Heart right ventricle (tissue), 16 donors: ENCODE results near the gene CABP4. TPM values are rescaled to one million over a fixed set of nuclear protein-coding genes. Genes with fewer than 3 reads are reported as not detected.

Experiments used
- ATAC-seq, 8 donors: fragments of 200-7000 bp; cut with Tn5 transposase; one replicate each; pipeline ENCODE4 v1.9.1; 2020; ENCODE audit warnings: mild to moderate bottlenecking in 8 of 8, moderate library complexity in 8 of 8, moderate number of reproducible peaks in 1 of 8
- DNase-seq, 2 donors: peaks; one replicate each; pipeline ENCODE4 v3.0.0-alpha.2; 2020
- H3K27ac ChIP-seq, 10 donors: fragments of 200-600 bp; sonication (generic) in 2 of 10; one replicate each; pipeline versions ENCODE4 v1.5.0 to v1.8.0; 2020 to 2022; ENCODE audit warnings: mild to moderate bottlenecking in 3 of 10
- H3K27me3 ChIP-seq, 7 donors: fragments of 200-600 bp; one replicate each; pipeline ENCODE4 v1.8.0; 2021 to 2022; ENCODE audit warnings: mild to moderate bottlenecking in 2 of 7
- H3K36me3 ChIP-seq, 9 donors: fragments of 200-600 bp; sonication (generic) in 1 of 9; one replicate each; pipeline versions ENCODE4 v1.5.0 to v1.8.0; 2020 to 2022; ENCODE audit warnings: mild to moderate bottlenecking in 2 of 9
- H3K4me1 ChIP-seq, 9 donors: fragments of 200-600 bp; sonication (generic) in 1 of 9; one replicate each; pipeline versions ENCODE4 v1.5.0 to v1.8.0; 2020 to 2022; ENCODE audit warnings: mild to moderate bottlenecking in 4 of 9
- H3K4me3 ChIP-seq, 10 donors: fragments of 200-600 bp; sonication (generic) in 2 of 10; one replicate each; pipeline versions ENCODE4 v1.5.0 to v1.8.0; 2020 to 2022; ENCODE audit warnings: mild to moderate bottlenecking in 7 of 10, moderate library complexity in 2 of 10
- H3K9me3 ChIP-seq, 11 donors: fragments of 200-600 bp in 10 of 11; sonication (generic) in 2 of 11; one replicate each; pipeline versions ENCODE4 v1.5.0 to v1.8.0; 2013 to 2022; ENCODE audit warnings: mild to moderate bottlenecking in 2 of 11, control low read depth in 1 of 11, moderate library complexity in 1 of 11
- CTCF ChIP-seq, 9 donors: fragments of 200-600 bp; sonication (generic) in 2 of 9; IDR thresholded peaks; one replicate each; pipeline versions ENCODE4 v1.5.0 to v1.8.0; 2021 to 2022; ENCODE audit warnings: antibody characterized with exemption in 9 of 9, mild to moderate bottlenecking in 5 of 9, moderate library complexity in 1 of 9
- WGBS, 2 donors: extraction: QIAGEN DNeasy Blood & Tissue Kit; methylation state at CpG; one replicate each; pipeline ENCODE4 v1.1.7; 2013; ENCODE audit warnings: inconsistent platforms in 1 of 2; 5-methylcytosine and 5-hydroxymethylcytosine counted together
- intact Hi-C, 10 donors: fragments of 100-400 bp; cut with DNase I; formaldehyde crosslinking; loops; one replicate each; pipeline versions ENCODE4 v1.11.1 to v1.14.2; 2022
- polyA plus RNA-seq, 2 donors: library from polyadenylated mRNA; stranded (reverse); fragments of 200-250 nt; gene quantifications; one replicate each; pipeline ENCODE4 v1.2.3, GENCODE V29; 2013
- total RNA-seq, 10 donors: library from RNA; stranded (reverse); fragmentation: NEBNext Ultra II Directional in 3 of 10; extraction: Animal tissue kit (Norgen Biotek cat#: 25700) in 3 of 10; gene quantifications; one replicate each; pipeline versions ENCODE4 v1.2.1 to v1.2.4, GENCODE V29; 2021 to 2023
- donor health status: Arrhythmogenic right ventricular cardiomyopathy.
- donor health status: ischemic (EF 13 %, LVEDD 7.1; RV severe dilation, severe dysfunction).
- donor health status: healthy with polysubstance abuse.
- donor health status: DM: no; HTN: yes; CAD: no.
- donor health status: DM: no; HTN: no; CAD: no.
- donor health status: ischemic (EF 25% LVEDD 6.9; RV normal size, moderate dysfunction).
- donor health status: ischemic (EF 25% LVEDD 5.7; RV mildly dilated, moderate dysfunction).
- donor health status: healthy.
- donor health status: DM: yes; HTN: yes; CAD: no.
- donor health status: Ischemic cardiomyopathy.
- donor health status: ischemic (EF 35%, LVEDD 5.7; RV mildly dilated, moderate dysfunction).
- donor health status: nonischemic (EF 11% LVEDD 7.7; RV severe dilation, severe dysfunction).
- donor health status: DM: yes; HTN: yes; CAD: no.
- donor health status: PGD.
- donor health status: ischemic (EF 29% LVEDD 5.4; RV normal size, mild dysfunction).
- donor health status: nonischemic (EF 23%, LVEDD 6.1; RV moderate dilation, normal function).

Gene CABP4
- total and polyA plus RNA-seq, 12 donors = 0.17 to 1.5 (median 0.70) TPM; not detected in 1

- Histone ChIP-seq H3K9me3 (no peaks in the 10 kb centered on the region), H3K4me3 (no peak overlapping the region), H3K4me1 (peaks cover 17 to 49% (median 38%) of the 10 kb centered on the region in 9 donors), H3K27ac (no peak overlapping the region), H3K27me3 (no peaks in the 10 kb centered on the region), H3K36me3 (peaks cover 0 to 62% (median 8%) of the 10 kb centered on the region in 9 donors)
- ATAC-seq (no peak), DNase-seq (no peak)
- WGBS, 2 donors = 95 to 98% methylated on average over 18 of the region's 18 CpGs
- TF ChIP-seq CTCF (IDR thresholded peaks at IDR 0.05) = no peak
- intact Hi-C loops = loop anchor here in 2 of 10 donors (10.0 kb wide), 2 partner anchors 82 to 108 kb away; partner anchors contain the start of genes GSTP1 (in 1 of the 2) and RAD9A (in 1 of the 2)
Measured at GRCh38 chr11:67502328-67502979, 47.3 kb downstream of the CABP4 start.

- TF ChIP-seq CTCF (IDR thresholded peaks at IDR 0.05) = no peak
- no peaks in the 10 kb centered on the region for H3K27me3 ChIP-seq
- H3K4me1 ChIP-seq = peaks cover 17 to 50% (median 38%) of the 10 kb centered on the region in 9 donors
- H3K4me3 ChIP-seq = peak overlapping the region in 9 of 10 donors; percentile 60 to 96 (median 79)
- intact Hi-C loops = loop anchor here in 3 of 10 donors (2.0 to 10.0 kb wide), 3 partner anchors 35 to 109 kb away; partner anchors contain the start of genes GSTP1 (in 1 of the 3), RAD9A (in 1 of the 3) and TMEM134 (in 1 of the 3)
- ATAC-seq (no peak), DNase-seq (no peak)
- peaks cover 0 to 53% (median 8%) of the 10 kb centered on the region in 9 donors for H3K36me3 ChIP-seq
- no peaks in the 10 kb centered on the region for H3K9me3 ChIP-seq
- 81 to 84% methylated on average over 17 to 19 of the region's 19 CpGs for WGBS, 2 donors
- H3K27ac ChIP-seq = peak overlapping the region in 3 of 10 donors; percentile 5 to 99 (median 98)
Measured at GRCh38 chr11:67503119-67504004, 48.2 kb downstream of the CABP4 start.

GRCh38 chr11:67504005-67504949 is 49.1 kb downstream of the CABP4 start:
- intact Hi-C loops = loop anchor here in 3 of 10 donors (2.0 to 10.0 kb wide), 3 partner anchors 35 to 109 kb away; partner anchors contain the start of genes GSTP1 (in 1 of the 3), RAD9A (in 1 of the 3) and TMEM134 (in 1 of the 3)
- peak overlapping the region; percentile 82 to 100 (median 98) for H3K27ac ChIP-seq
- H3K27me3 ChIP-seq = no peaks in the 10 kb centered on the region
- peak; percentile 28 to 44 for DNase-seq
- H3K9me3 ChIP-seq = no peaks in the 10 kb centered on the region
- peaks cover 0 to 44% (median 8%) of the 10 kb centered on the region in 9 donors for H3K36me3 ChIP-seq
- no peak for ATAC-seq
- 3 to 4% methylated on average over 89 to 101 of the region's 101 CpGs for WGBS, 2 donors
- TF ChIP-seq CTCF (IDR thresholded peaks at IDR 0.05) = no peak
- H3K4me3 ChIP-seq = peak overlapping the region; percentile 60 to 96 (median 78)
- peaks cover 17 to 52% (median 42%) of the 10 kb centered on the region in 9 donors for H3K4me1 ChIP-seq
